Measurements from ENCODE around the gene PTPA.

The PTPA gene

GRCh38 chr9:129130791-129131190 lies 19.6 kb downstream of the PTPA start:
- Histone ChIP-seq H3K9me2 (replicated peaks; ENCODE audit: insufficient read depth, low read length) (no peaks in the 10 kb centered on the region), H3K79me2 (ENCODE audit: low read length) (no peaks in the 10 kb centered on the region), H4K20me1 (ENCODE audit: insufficient read depth, low read length) (no peaks in the 10 kb centered on the region), H3F3A (ENCODE audit: insufficient read depth, low read length) (peaks cover 3% of the 10 kb centered on the region; the same call in 1 of the 2 replicates), H3K36me3 (replicated peaks; ENCODE audit: insufficient read depth, low read length) (no peaks in the 10 kb centered on the region), H3K4me3 (ENCODE audit: low read length) (no peak overlapping the region), H3K4me2 (ENCODE audit: low read depth, low read length) (no peak overlapping the region), H3K9ac (ENCODE audit: low read length) (no peak overlapping the region), H3K9me3 (replicated peaks; ENCODE audit: insufficient read depth, low read length) (no peaks in the 10 kb centered on the region), H2AFZ (ENCODE audit: low read length) (no peak overlapping the region), H3K27ac (ENCODE audit: low read length) (no peak overlapping the region), H3K27me3 (replicated peaks; ENCODE audit: insufficient read depth, low read length) (no peaks in the 10 kb centered on the region), H3K4me1 (ENCODE audit: low read length) (0 out of 2 replicates have a peak, but pooled peaks cover 3% of the 10 kb centered on the region)
- no peak for DNase-seq
- TF ChIP-seq EZH2 (optimal IDR thresholded peaks at IDR 0.05; ENCODE audit: low read depth, low read length) (no peak), CTCF (IDR thresholded peaks at IDR 0.05; ENCODE audit: low read length) (no peak), EZH2phosphoT487 (IDR thresholded peaks at IDR 0.05; ENCODE audit: low read length) (no peak)

- Histone ChIP-seq H3K4me2 (ENCODE audit: low read depth, low read length) (no peak overlapping the region), H3K4me1 (ENCODE audit: low read length) (0 out of 2 replicates have a peak, but pooled peaks cover 3% of the 10 kb centered on the region), H3K9me3 (replicated peaks; ENCODE audit: insufficient read depth, low read length) (no peaks in the 10 kb centered on the region), H4K20me1 (ENCODE audit: insufficient read depth, low read length) (no peaks in the 10 kb centered on the region), H3K36me3 (replicated peaks; ENCODE audit: insufficient read depth, low read length) (no peaks in the 10 kb centered on the region), H3K79me2 (ENCODE audit: low read length) (no peaks in the 10 kb centered on the region), H3F3A (ENCODE audit: insufficient read depth, low read length) (peaks cover 3% of the 10 kb centered on the region; the same call in 1 of the 2 replicates), H3K9me2 (replicated peaks; ENCODE audit: insufficient read depth, low read length) (no peaks in the 10 kb centered on the region), H3K27ac (ENCODE audit: low read length) (no peak overlapping the region; the same call in 1 of the 2 replicates), H2AFZ (ENCODE audit: low read length) (no peak overlapping the region), H3K9ac (ENCODE audit: low read length) (no peak overlapping the region), H3K27me3 (replicated peaks; ENCODE audit: insufficient read depth, low read length) (no peaks in the 10 kb centered on the region), H3K4me3 (ENCODE audit: low read length) (no peak overlapping the region)
- TF ChIP-seq CTCF (IDR thresholded peaks at IDR 0.05; ENCODE audit: low read length) (peak; percentile 98), EZH2 (optimal IDR thresholded peaks at IDR 0.05; ENCODE audit: low read depth, low read length) (no peak), EZH2phosphoT487 (IDR thresholded peaks at IDR 0.05; ENCODE audit: low read length) (no peak)
- DNase-seq = peak; percentile 69
These were observed 20.3 kb downstream of the PTPA start for GRCh38 chr9:129131300-129132145.

DNA sequence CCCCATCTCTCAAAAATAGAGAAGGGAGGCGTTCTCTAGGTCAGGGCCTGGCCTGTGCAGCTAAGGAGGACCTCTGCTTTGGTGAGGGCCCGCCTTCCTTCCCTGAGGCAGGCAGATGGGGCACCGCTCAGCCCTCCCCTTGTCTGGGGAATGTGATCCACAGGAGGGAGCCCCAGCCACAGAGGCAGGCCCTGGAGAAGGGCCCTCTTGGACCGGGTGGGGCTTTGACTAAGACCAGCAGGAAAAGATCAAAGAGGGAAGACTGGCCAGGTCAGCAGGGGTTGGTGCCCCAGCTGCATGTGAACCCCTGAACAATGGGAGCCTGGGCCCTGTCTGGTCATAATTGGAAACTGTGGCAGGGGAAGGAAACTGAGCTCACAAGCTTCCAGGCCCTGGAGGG lies 21.9 kb downstream of the PTPA start:
- peaks cover 3% of the 10 kb centered on the region; the same call in 1 of the 2 replicates for H3F3A ChIP-seq (ENCODE audit: insufficient read depth, low read length)
- H3K27me3 ChIP-seq (replicated peaks; ENCODE audit: insufficient read depth, low read length) = no peaks in the 10 kb centered on the region
- H3K4me1 ChIP-seq (ENCODE audit: low read length) = 0 out of 2 replicates have a peak, but pooled peaks cover 3% of the 10 kb centered on the region
- H3K4me2 ChIP-seq (ENCODE audit: low read depth, low read length) = no peak overlapping the region
- H3K9me2 ChIP-seq (replicated peaks; ENCODE audit: insufficient read depth, low read length) = no peaks in the 10 kb centered on the region
- H4K20me1 ChIP-seq (ENCODE audit: insufficient read depth, low read length) = no peaks in the 10 kb centered on the region
- H3K9me3 ChIP-seq (replicated peaks; ENCODE audit: insufficient read depth, low read length) = no peaks in the 10 kb centered on the region
- H3K27ac ChIP-seq (ENCODE audit: low read length) = no peak overlapping the region
- H3K4me3 ChIP-seq (ENCODE audit: low read length) = no peak overlapping the region
- no peak for DNase-seq
- no peak overlapping the region for H2AFZ ChIP-seq (ENCODE audit: low read length)
- H3K79me2 ChIP-seq (ENCODE audit: low read length) = no peaks in the 10 kb centered on the region
- H3K36me3 ChIP-seq (replicated peaks; ENCODE audit: insufficient read depth, low read length) = no peaks in the 10 kb centered on the region
- TF ChIP-seq EZH2phosphoT487 (IDR thresholded peaks at IDR 0.05; ENCODE audit: low read length) = no peak
- no peak overlapping the region for H3K9ac ChIP-seq (ENCODE audit: low read length)

- H3K9me3 ChIP-seq (replicated peaks; ENCODE audit: insufficient read depth, low read length) = no peaks in the 10 kb centered on the region
- TF ChIP-seq EZH2 (optimal IDR thresholded peaks at IDR 0.05; ENCODE audit: low read depth, low read length) (no peak), CTCF (IDR thresholded peaks at IDR 0.05; ENCODE audit: low read length) (no peak), EZH2phosphoT487 (IDR thresholded peaks at IDR 0.05; ENCODE audit: low read length) (no peak)
- H3K4me3 ChIP-seq (ENCODE audit: low read length) = no peak overlapping the region
- H3K9ac ChIP-seq (ENCODE audit: low read length) = no peak overlapping the region
- no peak overlapping the region for H3K27ac ChIP-seq (ENCODE audit: low read length)
- no peak overlapping the region for H2AFZ ChIP-seq (ENCODE audit: low read length)
- peaks cover 4% of the 10 kb centered on the region; the same call in 1 of the 2 replicates for H3K79me2 ChIP-seq (ENCODE audit: low read length)
- peaks cover 12% of the 10 kb centered on the region for H3K4me1 ChIP-seq (ENCODE audit: low read length)
- no peak for DNase-seq
- no peaks in the 10 kb centered on the region for H4K20me1 ChIP-seq (ENCODE audit: insufficient read depth, low read length)
- no peaks in the 10 kb centered on the region for H3K9me2 ChIP-seq (replicated peaks; ENCODE audit: insufficient read depth, low read length)
- no peaks in the 10 kb centered on the region for H3K36me3 ChIP-seq (replicated peaks; ENCODE audit: insufficient read depth, low read length)
- H3K27me3 ChIP-seq (replicated peaks; ENCODE audit: insufficient read depth, low read length) = no peaks in the 10 kb centered on the region
- H3F3A ChIP-seq (ENCODE audit: insufficient read depth, low read length) = peaks cover 14% of the 10 kb centered on the region
- no peak overlapping the region for H3K4me2 ChIP-seq (ENCODE audit: low read depth, low read length)
These were observed 24.3 kb downstream of the PTPA start for GRCh38 chr9:129135476-129135875.
